ENCODE data around the gene ZXDA. TPM values are rescaled to one million over a fixed set of nuclear protein-coding genes. Genes with fewer than 3 reads are reported as not detected.

ZXDA gene
- total RNA-seq, 1 experiment from 2014 or later: 4.0 TPM

DNA sequence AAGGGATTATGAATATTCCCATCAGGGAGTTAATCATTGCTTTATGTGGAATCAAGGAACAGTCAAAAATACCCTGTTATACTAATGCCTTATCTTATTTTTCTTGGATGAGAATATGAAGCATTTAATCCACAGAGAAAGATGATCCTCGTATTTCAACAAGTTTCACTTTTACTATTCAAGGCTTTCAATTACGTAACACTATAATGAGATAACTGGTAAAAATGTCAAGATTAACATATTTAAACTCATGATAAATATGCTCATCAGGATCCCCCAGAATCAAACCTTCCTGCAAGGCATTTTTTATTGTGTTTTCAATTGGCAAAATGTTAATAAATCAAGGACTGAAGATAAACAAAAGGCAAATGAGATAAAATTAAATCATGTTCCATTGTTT, 5.1 kb downstream of the ZXDA start:
- H3K4me3 Mint-ChIP-seq (ENCODE audit: low read depth, unreplicated experiment): no peak overlapping the region
- no peaks in the 10 kb centered on the region for H3K27me3 Mint-ChIP-seq (ENCODE audit: unreplicated experiment)
- H3K4me1 Mint-ChIP-seq (ENCODE audit: low read depth, unreplicated experiment): peaks cover 9% of the 10 kb centered on the region
- DNase-seq: no peak
- no peak overlapping the region for H3K27ac Mint-ChIP-seq (ENCODE audit: unreplicated experiment)
- peaks cover 5% of the 10 kb centered on the region for H3K36me3 Mint-ChIP-seq (ENCODE audit: insufficient read depth, unreplicated experiment)
- intact Hi-C loops (cut with micrococcal nuclease; ENCODE audit: unreplicated experiment): loop anchor here (5.0 kb wide), 1 partner anchor 308 kb away; no protein-coding TSS in a partner anchor
- no peaks in the 10 kb centered on the region for H3K9me3 Mint-ChIP-seq (ENCODE audit: low read depth, unreplicated experiment)
- TF ChIP-seq, protein P1, sequence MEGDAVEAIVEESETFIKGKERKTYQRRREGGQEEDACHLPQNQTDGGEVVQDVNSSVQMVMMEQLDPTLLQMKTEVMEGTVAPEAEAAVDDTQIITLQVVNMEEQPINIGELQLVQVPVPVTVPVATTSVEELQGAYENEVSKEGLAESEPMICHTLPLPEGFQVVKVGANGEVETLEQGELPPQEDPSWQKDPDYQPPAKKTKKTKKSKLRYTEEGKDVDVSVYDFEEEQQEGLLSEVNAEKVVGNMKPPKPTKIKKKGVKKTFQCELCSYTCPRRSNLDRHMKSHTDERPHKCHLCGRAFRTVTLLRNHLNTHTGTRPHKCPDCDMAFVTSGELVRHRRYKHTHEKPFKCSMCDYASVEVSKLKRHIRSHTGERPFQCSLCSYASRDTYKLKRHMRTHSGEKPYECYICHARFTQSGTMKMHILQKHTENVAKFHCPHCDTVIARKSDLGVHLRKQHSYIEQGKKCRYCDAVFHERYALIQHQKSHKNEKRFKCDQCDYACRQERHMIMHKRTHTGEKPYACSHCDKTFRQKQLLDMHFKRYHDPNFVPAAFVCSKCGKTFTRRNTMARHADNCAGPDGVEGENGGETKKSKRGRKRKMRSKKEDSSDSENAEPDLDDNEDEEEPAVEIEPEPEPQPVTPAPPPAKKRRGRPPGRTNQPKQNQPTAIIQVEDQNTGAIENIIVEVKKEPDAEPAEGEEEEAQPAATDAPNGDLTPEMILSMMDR (IDR thresholded peaks at IDR 0.05; ENCODE audit: unreplicated experiment): no peak
- no TSS peak for BruUV-seq (replicated peaks)
- CTCF ChIA-PET: no interaction called here

DNA sequence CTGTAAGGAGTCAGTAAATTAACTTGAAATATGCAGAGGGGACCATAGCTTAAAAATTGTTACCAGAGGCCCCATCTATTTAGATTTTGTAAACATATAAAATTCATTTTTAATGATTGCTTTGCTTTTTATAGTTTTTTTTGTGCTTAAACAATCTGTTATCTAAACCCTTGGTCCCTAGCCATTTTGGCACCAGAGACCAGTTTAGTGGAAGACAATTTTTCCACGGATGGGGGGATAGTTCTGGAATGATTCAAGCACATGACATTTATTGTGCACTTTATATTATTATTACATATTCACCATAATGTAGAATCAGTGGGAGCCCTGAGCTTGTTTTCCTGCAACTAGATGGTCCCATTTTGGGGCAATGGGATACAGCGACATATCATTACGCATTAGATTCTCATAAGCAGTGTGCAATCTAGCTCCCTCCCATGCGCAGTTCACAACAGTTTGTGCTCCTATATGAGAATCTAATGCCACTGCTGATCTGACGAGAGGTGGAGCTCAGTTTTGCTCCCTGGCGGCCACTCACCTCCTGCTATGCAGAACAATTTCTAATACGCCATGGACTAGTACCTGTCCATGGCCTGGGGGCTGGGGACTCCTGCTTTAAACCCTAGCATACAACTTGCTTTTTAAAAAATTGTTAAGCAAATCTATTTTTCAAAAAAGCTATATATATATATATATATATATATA, 5.9 kb downstream of the ZXDA start:
- DNase-seq: no peak
- intact Hi-C loops (cut with micrococcal nuclease; ENCODE audit: unreplicated experiment): no loop called here
- Mint-ChIP-seq H3K4me3 (ENCODE audit: low read depth, unreplicated experiment) (no peak overlapping the region), H3K27ac (ENCODE audit: unreplicated experiment) (no peak overlapping the region), H3K27me3 (ENCODE audit: unreplicated experiment) (no peaks in the 10 kb centered on the region), H3K9me3 (ENCODE audit: low read depth, unreplicated experiment) (no peaks in the 10 kb centered on the region), H3K36me3 (ENCODE audit: insufficient read depth, unreplicated experiment) (peaks cover 1% of the 10 kb centered on the region), H3K4me1 (ENCODE audit: low read depth, unreplicated experiment) (peaks cover 9% of the 10 kb centered on the region)
- CTCF ChIA-PET: no interaction called here
- no TSS peak for BruUV-seq (replicated peaks)
- TF ChIP-seq, protein P1 (IDR thresholded peaks at IDR 0.05; ENCODE audit: unreplicated experiment): no peak

DNA sequence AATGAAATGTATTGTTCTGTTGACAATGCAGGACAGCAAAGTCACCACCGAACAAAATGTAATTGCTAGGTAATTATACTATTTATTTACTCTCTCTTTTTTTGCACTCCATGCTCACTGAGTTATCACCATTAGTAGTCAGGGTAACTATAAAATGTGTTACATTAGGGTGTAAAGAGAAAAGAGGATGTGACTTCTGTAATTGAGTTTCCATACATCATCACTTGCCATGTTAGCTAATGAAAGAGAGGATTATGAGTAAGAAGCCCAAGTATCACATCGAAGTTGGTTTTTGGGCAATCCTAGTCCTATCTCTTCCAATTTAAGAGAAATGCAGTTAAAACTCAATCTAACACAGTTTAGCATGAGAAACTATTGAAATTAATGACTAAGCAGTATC, 7.6 kb downstream of the ZXDA start:
- H3K27ac Mint-ChIP-seq (ENCODE audit: unreplicated experiment): no peak overlapping the region
- no peaks in the 10 kb centered on the region for H3K9me3 Mint-ChIP-seq (ENCODE audit: low read depth, unreplicated experiment)
- TF ChIP-seq, protein P1 (IDR thresholded peaks at IDR 0.05; ENCODE audit: unreplicated experiment): no peak
- H3K4me3 Mint-ChIP-seq (ENCODE audit: low read depth, unreplicated experiment): no peak overlapping the region
- H3K36me3 Mint-ChIP-seq (ENCODE audit: insufficient read depth, unreplicated experiment): no peaks in the 10 kb centered on the region
- H3K4me1 Mint-ChIP-seq (ENCODE audit: low read depth, unreplicated experiment): peaks cover 9% of the 10 kb centered on the region
- no peak for DNase-seq
- CTCF ChIA-PET: no interaction called here
- intact Hi-C loops (cut with micrococcal nuclease; ENCODE audit: unreplicated experiment): no loop called here
- no peaks in the 10 kb centered on the region for H3K27me3 Mint-ChIP-seq (ENCODE audit: unreplicated experiment)
- no TSS peak for BruUV-seq (replicated peaks)

DNA sequence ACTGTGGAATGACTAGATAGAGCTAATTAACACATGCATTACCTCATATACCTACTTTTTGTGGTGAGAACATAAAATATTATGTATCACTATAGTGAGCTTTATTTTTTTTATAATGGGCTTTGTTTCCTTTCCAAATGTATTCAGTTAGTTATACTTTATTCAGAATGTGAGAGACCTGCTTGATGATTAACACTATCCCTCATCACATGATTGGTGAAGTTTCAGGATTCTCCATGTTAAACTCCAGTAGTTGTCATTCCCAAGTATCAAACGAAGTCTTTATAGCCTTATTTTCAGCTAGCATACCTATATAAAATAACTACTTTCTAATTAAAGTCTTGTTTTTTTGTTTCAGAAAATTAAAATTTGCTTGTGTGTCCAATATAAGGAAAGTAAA, 8.8 kb downstream of the ZXDA start:
- Mint-ChIP-seq H3K9me3 (ENCODE audit: low read depth, unreplicated experiment) (no peaks in the 10 kb centered on the region), H3K36me3 (ENCODE audit: insufficient read depth, unreplicated experiment) (no peaks in the 10 kb centered on the region), H3K27me3 (ENCODE audit: unreplicated experiment) (no peaks in the 10 kb centered on the region), H3K4me3 (ENCODE audit: low read depth, unreplicated experiment) (no peak overlapping the region), H3K4me1 (ENCODE audit: low read depth, unreplicated experiment) (peaks cover 6% of the 10 kb centered on the region), H3K27ac (ENCODE audit: unreplicated experiment) (no peak overlapping the region)
- BruUV-seq (replicated peaks): no TSS peak
- CTCF ChIA-PET: no interaction called here
- intact Hi-C loops (cut with micrococcal nuclease; ENCODE audit: unreplicated experiment): no loop called here
- TF ChIP-seq, protein P1 (IDR thresholded peaks at IDR 0.05; ENCODE audit: unreplicated experiment): no peak
- DNase-seq: no peak
